GM19463 (cell line): ENCODE measurements around the gene KRTAP10-3.
"Not testable (repeated sequence)": the region's sequence is repeated elsewhere in the genome, so short reads cannot be mapped to it uniquely, and the experiment has no call there.

Source experiments
- ATAC-seq: cut with Tn5 transposase; IDR thresholded peaks from one replicate; pipeline ENCODE4 v1.9.1; 2021; ENCODE audit warnings: mild to moderate bottlenecking, moderate library complexity; ENCODE audit not compliant: unreplicated experiment

Gene KRTAP10-3

GRCh38 chr21:44572959-44573583 lies 14.5 kb upstream of the KRTAP10-3 start:
- no peak for ATAC-seq

DNA sequence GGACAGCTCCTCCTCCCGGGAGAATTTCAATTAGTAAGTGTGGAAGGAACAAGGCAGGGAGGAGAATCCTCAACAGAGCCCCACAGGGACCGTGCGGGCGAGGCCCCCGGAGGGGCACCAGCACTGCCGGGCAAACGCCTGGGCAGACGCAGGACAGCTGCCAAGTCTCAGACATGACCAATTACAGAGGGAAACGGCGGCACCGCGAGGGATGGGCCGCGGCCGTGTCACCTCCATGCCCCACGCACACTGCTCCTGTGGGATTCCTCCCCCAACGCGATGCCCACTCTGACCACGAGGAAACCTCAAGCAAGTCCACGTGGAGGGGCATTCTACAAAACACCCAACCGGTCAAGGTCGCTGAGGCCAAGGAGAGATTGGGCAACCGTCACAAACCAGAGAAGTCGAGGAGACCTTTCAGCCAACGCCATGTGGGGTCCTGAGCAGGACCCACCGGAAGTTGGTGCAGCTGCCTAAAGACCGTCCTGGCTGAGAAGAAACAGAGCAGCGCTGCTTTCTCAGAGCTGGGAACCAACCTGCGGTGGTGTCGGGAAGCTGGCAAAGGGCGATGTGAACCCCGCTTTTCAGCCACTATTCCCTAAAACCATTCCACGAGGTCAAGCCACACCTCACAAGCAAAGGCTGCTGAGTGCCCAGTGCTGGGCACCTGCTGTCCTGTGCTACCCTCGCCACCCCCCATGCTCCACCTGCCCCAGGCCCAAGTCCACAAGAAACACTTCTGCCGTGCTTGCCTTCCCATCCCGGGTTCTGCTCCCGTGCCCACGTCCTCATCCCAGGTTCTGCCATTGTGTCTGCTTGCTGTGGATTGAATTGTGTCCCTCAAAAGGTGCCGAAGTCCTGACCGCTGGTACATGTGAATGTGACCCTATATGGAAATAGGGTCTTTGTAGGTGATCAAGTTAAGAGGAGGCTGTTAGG lies 13.5 kb upstream of the KRTAP10-3 start:
- no peak for ATAC-seq

- no peak for ATAC-seq
Measured at GRCh38 chr21:44571296-44571695, 12.7 kb upstream of the KRTAP10-3 start.

DNA sequence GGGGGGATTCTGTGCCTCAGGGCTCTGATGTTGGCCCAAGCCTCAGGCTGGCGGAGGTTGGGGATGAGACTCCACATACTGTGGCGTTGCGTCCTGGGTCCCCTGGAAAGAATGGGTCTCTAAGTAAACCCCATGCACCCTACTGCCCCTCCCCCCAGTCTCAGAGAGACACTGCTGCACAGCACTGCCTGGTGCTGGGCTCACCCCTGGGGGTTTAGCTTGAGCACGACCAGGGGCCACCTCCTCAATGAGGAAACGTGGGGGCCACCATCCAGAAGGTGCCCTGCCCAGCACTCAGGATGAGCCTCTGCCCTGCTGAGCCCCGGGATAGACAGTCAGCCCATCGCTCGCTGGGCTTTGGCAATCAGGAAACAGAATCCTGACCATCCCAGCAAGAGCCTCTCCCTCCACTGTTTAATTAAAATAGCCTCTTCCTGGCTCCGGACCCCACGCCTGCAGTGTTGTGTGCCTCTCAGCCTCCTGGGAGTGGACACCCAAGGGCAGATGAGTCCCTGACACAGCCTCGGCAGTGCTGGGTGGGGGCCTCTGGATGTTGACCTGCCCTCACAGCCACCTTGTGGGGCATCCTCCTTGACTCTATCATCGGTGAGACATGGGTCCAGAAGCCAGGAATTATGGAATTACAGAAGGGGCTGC lies 11.4 kb upstream of the KRTAP10-3 start:
- no peak for ATAC-seq

- no peak for ATAC-seq
Measured at GRCh38 chr21:44568667-44569556, 10.3 kb upstream of the KRTAP10-3 start.

GRCh38 chr21:44568261-44568660 lies 9.7 kb upstream of the KRTAP10-3 start:
- ATAC-seq = no peak

DNA sequence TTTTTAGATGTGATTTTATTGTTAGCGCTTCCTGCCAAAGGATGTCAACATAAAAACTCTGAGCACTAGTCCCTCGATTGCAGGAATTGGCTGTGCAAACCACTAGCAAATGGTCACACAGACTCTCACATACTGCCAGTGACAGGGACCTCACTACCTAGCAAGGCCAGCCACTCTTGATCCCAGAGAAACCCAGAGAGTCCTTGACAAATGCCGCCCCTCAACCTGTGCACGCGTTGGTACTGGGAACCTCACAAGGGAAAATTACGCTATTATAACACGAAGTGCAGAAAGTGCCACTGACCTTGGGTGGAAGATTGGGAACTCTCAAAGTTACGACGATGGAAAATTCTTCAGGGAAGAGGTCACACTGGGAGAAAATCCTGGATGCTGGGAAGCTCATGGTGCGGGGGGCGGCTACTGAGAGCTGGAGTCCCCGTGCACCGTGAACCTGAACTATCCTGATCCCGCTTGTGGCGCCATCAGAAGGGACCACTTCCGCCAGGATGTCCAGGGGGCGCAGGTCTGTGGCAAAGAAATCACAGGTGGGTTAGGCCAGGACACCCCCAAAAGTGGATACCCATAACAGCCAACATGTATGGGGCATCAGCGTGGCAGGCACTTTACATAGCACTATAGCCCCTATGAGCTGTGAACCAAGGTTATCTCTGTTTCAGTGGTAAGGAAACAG lies 9.0 kb upstream of the KRTAP10-3 start:
- no peak for ATAC-seq

GRCh38 chr21:44566403-44566802 lies 7.8 kb upstream of the KRTAP10-3 start:
- no peak for ATAC-seq

GRCh38 chr21:44564886-44565598 lies 6.4 kb upstream of the KRTAP10-3 start:
- no peak for ATAC-seq

GRCh38 chr21:44564099-44564498 lies 5.5 kb upstream of the KRTAP10-3 start:
- ATAC-seq = no peak

DNA sequence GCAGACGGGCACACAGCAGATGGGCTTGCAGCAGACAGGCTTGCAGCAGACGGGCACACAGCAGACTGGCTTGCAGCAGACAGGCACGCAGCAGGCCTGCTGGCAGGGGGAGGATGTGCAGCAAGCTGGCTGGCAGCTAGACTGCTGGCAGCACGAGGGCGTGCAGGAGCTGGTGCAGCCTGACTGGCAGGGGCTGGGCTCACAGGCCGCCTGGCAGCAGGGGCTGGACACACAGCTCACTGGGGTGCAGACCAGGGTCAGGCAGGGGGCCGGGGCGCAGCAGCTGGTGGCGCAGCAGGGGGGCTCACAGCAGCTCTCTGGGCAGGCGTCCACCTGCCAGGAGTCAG lies 293 bp downstream of the KRTAP10-3 start:
- ATAC-seq = not testable (repeated sequence)

GRCh38 chr21:44557491-44558328 lies 885 bp downstream of the KRTAP10-3 start:
- ATAC-seq = no peak

DNA sequence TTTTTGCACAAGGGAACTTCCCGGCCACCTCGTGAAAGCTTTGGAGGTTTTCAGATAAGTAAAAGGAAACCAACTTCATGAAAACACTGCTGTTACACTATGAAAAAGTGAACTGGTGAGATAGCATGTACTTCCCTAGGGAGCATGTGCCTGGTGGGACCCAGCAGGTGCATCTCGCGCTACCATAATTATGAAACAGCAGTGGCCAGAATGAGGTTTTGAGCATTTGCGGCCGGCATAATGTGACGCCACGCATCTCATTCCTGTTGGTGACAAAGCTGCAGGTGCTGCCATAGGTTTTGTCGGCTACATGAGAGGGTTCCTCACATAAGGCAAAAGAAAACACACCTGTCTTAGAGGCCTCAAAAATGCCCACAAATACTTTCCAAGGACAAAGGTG lies 1.7 kb downstream of the KRTAP10-3 start:
- no peak for ATAC-seq

- no peak for ATAC-seq
Measured at GRCh38 chr21:44555200-44555875, 3.3 kb downstream of the KRTAP10-3 start.

DNA sequence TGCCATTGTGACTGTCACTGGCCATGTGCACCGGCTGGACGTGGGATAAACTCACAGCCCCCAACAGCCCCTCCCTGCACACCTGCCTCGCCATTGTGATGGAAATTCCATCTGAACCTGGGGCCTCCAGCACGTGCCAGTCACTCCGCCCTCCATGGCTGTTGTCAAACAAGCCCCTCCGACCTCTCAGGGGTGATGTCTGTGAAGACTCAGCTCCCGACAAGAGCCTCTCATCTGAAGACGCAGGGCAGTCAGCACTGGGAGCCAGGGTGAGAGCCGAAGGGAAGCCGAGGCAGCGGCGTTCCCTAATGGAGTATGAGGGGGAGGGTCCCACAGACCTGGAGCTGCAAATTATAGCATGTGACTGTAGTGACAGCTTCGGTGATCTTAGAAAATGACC lies 5.9 kb downstream of the KRTAP10-3 start:
- no peak for ATAC-seq

- no peak for ATAC-seq
Measured at GRCh38 chr21:44552136-44552535, 6.5 kb downstream of the KRTAP10-3 start.

DNA sequence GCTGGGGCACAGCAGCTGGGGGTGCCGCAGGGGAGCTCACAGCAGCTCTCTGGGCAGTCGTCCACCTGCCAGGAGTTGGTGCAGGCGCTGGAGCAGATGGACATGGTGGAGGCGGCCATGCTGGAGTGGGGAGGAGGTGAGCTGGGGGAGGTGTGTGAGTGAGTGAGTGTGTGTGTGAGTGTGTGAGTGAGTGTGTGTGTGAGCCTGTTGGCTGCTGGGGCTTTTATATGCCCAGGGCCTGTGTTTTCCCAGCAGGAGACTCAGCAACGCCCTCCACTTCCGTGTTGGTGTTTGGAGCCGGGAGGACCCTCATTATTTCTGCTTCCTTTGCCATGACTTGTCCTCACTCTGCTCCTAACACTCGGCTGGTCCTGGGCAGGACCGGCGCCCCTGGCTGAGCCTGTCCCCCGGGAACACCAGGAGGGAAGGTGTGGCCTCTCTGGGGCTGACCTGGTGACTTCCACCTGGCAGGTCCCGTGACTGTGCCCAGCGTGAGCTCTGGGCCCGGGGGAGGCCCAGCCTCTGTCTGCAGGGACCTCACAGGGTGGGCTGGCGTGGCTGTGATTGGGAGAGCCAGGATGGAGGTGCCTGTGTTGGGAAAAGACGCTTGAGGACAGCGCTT lies 7.1 kb downstream of the KRTAP10-3 start, which contains the start of gene KRTAP10-2:
Gene KRTAP10-2 (minus strand): TSS at position 166 of the 622 bp plus-strand sequence. CDS start 47 bp downstream, at position 119.
- ATAC-seq = no peak

DNA sequence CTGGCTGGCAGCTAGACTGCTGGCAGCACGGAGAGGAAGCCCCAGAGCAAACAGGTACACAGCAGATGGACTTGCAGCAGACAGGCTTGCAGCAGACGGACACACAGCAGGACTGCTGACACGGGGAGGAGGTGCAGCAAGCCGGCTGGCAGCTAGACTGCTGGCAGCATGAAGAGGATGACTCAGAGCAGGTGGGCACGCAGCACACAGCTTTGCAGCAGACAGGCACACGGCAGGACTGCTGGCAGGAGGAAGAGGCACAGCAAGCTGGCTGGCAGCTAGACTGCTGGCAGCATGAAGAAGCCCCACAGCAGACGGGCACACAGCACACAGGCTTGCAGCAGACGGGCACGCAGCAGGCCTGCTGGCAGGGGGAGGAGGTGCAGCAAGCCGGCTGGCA lies 7.8 kb downstream of the KRTAP10-3 start:
- no peak for ATAC-seq
